ENCODE data around the gene FOXS1.

GRCh38 chr20:31840906-31841816 lies 4.2 kb downstream of the FOXS1 start:
- TF ChIP-seq CTCF (conservative IDR thresholded peaks at IDR 0.05; ENCODE audit: low read depth, low read length) (no peak), EZH2phosphoT487 (IDR thresholded peaks at IDR 0.05; ENCODE audit: borderline replicate concordance, low read length) (no peak), EZH2 (IDR thresholded peaks at IDR 0.05; ENCODE audit: low read length, unreplicated experiment) (no peak)
